ENCODE data around the gene PRDX3.

GRCh38 chr10:119153661-119154060, 25.0 kb downstream of the PRDX3 start:
- TF ChIP-seq, protein P1, sequence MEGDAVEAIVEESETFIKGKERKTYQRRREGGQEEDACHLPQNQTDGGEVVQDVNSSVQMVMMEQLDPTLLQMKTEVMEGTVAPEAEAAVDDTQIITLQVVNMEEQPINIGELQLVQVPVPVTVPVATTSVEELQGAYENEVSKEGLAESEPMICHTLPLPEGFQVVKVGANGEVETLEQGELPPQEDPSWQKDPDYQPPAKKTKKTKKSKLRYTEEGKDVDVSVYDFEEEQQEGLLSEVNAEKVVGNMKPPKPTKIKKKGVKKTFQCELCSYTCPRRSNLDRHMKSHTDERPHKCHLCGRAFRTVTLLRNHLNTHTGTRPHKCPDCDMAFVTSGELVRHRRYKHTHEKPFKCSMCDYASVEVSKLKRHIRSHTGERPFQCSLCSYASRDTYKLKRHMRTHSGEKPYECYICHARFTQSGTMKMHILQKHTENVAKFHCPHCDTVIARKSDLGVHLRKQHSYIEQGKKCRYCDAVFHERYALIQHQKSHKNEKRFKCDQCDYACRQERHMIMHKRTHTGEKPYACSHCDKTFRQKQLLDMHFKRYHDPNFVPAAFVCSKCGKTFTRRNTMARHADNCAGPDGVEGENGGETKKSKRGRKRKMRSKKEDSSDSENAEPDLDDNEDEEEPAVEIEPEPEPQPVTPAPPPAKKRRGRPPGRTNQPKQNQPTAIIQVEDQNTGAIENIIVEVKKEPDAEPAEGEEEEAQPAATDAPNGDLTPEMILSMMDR (IDR thresholded peaks at IDR 0.05; ENCODE audit: low read length) = no peak
- no peak for TF ChIP-seq EZH2 (IDR thresholded peaks at IDR 0.05; ENCODE audit: borderline replicate concordance, low read length)
